DND-41 (cell line): ENCODE measurements around the gene DHRSX.

Experiments used
- EZH2 ChIP-seq: IDR thresholded peaks from 3 replicates; pipeline ENCODE4 v1.6.1; 2012; ENCODE audit warnings: borderline replicate concordance, low read depth, mild to moderate bottlenecking, moderate library complexity, low read length, inconsistent platforms; ENCODE audit not compliant: severe bottlenecking
- TF ChIP-seq, protein P1 (sequence below): IDR thresholded peaks from 2 replicates; pipeline ENCODE4 v1.5.1; 2012; ENCODE audit warnings: borderline replicate concordance, low read length, moderate library complexity, mild to moderate bottlenecking; ENCODE audit not compliant: poor library complexity, severe bottlenecking; ENCODE audit errors: extremely low read depth

DNA sequence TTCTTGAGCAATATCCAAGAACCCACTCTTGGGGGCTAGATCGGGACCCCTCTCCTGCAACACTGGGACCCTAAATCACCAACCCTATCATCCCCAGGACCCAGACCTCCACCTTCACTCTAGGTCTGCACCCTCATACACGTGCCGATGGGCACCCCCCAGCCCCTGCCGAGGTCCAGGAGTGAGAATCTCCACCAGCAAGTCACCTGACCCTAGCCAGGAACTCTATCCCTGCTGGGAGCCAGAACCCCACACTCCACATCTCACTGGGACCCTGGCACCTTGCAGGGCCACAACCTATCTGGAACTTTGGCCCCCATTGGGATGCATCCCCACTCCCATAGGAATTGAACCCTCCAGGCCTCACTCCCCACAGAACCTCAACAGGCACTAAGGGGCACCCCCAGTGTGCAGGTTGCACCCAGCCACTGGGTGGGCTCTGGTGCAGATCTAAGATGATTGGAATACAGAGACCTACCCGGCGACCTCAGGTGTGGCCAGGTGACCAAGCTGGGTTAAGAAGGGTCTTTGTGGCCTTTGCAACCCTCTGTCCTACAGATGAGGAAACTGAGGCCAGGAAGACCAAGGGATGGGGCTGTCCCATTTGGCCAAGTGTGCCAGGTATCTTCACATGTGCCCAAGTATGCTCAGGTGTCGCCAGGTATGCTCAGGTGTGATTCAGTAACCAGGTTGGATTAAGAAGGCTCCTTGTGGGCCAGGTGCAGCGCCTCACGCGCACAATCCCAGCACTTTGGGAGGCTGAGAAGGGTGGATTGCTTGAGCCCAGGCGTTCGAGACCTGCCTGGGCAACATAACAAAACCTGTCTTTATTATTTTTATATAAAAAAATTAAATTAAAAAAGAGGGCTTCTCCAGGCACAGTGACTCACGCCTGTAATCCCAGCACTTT, 3.1 kb upstream of the DHRSX start:
- TF ChIP-seq, protein P1, sequence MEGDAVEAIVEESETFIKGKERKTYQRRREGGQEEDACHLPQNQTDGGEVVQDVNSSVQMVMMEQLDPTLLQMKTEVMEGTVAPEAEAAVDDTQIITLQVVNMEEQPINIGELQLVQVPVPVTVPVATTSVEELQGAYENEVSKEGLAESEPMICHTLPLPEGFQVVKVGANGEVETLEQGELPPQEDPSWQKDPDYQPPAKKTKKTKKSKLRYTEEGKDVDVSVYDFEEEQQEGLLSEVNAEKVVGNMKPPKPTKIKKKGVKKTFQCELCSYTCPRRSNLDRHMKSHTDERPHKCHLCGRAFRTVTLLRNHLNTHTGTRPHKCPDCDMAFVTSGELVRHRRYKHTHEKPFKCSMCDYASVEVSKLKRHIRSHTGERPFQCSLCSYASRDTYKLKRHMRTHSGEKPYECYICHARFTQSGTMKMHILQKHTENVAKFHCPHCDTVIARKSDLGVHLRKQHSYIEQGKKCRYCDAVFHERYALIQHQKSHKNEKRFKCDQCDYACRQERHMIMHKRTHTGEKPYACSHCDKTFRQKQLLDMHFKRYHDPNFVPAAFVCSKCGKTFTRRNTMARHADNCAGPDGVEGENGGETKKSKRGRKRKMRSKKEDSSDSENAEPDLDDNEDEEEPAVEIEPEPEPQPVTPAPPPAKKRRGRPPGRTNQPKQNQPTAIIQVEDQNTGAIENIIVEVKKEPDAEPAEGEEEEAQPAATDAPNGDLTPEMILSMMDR: no peak
- TF ChIP-seq EZH2: no peak
